Common myeloid progenitor, CD34-positive (primary cell): ENCODE results near the gene TBC1D22A.

Experiments used
- CTCF ChIA-PET: fragments of 350-600 bp; sonication (Branson Sonifier 250); formaldehyde crosslinking; loops from one replicate; lab custom pipeline; 2021; ENCODE audit warnings: antibody characterized with exemption; lab: Charles Lee
- POLR2A ChIA-PET: fragments of 350-600 bp; sonication (Branson Sonifier 250); formaldehyde crosslinking; loops from one replicate; lab custom pipeline; 2021; ENCODE audit warnings: antibody characterized with exemption; lab: Charles Lee
- DNase-seq, 3 donors: peaks; one replicate each; pipeline versions ENCODE4 v3.0.0 to v3.0.0-alpha.2; 2013
- H3K27ac ChIP-seq, 2 experiments: 1 replicate in 1 of 2; 2 replicates in 1 of 2; pipeline ENCODE4 v1.7.0; 2013; ENCODE audit warnings: inconsistent platforms in 2 of 2, low read length in 2 of 2, mild to moderate bottlenecking in 2 of 2, low read depth in 1 of 2, moderate library complexity in 1 of 2; ENCODE audit not compliant: severe bottlenecking in 2 of 2, insufficient read depth in 1 of 2, poor library complexity in 1 of 2
- H3K27me3 ChIP-seq, 5 experiments: replicated peaks in 2 of 5; 1 replicate in 3 of 5; 2 replicates in 2 of 5; pipeline versions ENCODE4 v1.6.1 to v1.7.0; 2013; ENCODE audit warnings: low read length in 4 of 5, mild to moderate bottlenecking in 2 of 5, moderate library complexity in 2 of 5, inconsistent platforms in 1 of 5; ENCODE audit not compliant: insufficient read depth in 5 of 5, control insufficient read depth in 4 of 5
- H3K36me3 ChIP-seq, 4 experiments: 1 replicate in 2 of 4; 2 replicates in 2 of 4; pipeline versions ENCODE4 v1.6.1 to v1.7.0; 2013; ENCODE audit warnings: low read length in 3 of 4, control low read depth in 1 of 4, mild to moderate bottlenecking in 1 of 4; ENCODE audit not compliant: control insufficient read depth in 4 of 4, insufficient read depth in 4 of 4
- H3K4me1 ChIP-seq, 4 experiments: 1 replicate in 3 of 4; 2 replicates in 1 of 4; pipeline versions ENCODE4 v1.6.1 to v1.7.1; 2013; ENCODE audit warnings: low read length in 3 of 4, mild to moderate bottlenecking in 3 of 4, control low read depth in 1 of 4, inconsistent platforms in 1 of 4, moderate library complexity in 1 of 4; ENCODE audit not compliant: control insufficient read depth in 4 of 4, insufficient read depth in 4 of 4; ENCODE audit errors: control extremely low read depth in 1 of 4
- H3K4me3 ChIP-seq, 7 experiments: 1 replicate in 4 of 7; 2 replicates in 3 of 7; pipeline versions ENCODE4 v1.5.1 to v1.7.0; 2013; ENCODE audit warnings: mild to moderate bottlenecking in 7 of 7, low read length in 6 of 7, moderate library complexity in 6 of 7, inconsistent platforms in 2 of 7, low read depth in 2 of 7, control low read depth in 1 of 7; ENCODE audit not compliant: insufficient read depth in 4 of 7, control insufficient read depth in 1 of 7; ENCODE audit errors: extremely low read depth in 1 of 7
- H3K9me3 ChIP-seq, 5 experiments: 1 replicate in 4 of 5; 2 replicates in 1 of 5; pipeline versions ENCODE4 v1.6.1 to v1.7.1; 2013; ENCODE audit warnings: low read length in 4 of 5, mild to moderate bottlenecking in 2 of 5, inconsistent platforms in 1 of 5, low read depth in 1 of 5, moderate library complexity in 1 of 5; ENCODE audit not compliant: control insufficient read depth in 4 of 5, insufficient read depth in 2 of 5; ENCODE audit errors: control extremely low read depth in 1 of 5
- WGBS: methylation state at CpG from one replicate; pipeline ENCODE4 v1.1.5; 2013; ENCODE audit not compliant: insufficient coverage; 5-methylcytosine and 5-hydroxymethylcytosine counted together

Gene TBC1D22A

DNA sequence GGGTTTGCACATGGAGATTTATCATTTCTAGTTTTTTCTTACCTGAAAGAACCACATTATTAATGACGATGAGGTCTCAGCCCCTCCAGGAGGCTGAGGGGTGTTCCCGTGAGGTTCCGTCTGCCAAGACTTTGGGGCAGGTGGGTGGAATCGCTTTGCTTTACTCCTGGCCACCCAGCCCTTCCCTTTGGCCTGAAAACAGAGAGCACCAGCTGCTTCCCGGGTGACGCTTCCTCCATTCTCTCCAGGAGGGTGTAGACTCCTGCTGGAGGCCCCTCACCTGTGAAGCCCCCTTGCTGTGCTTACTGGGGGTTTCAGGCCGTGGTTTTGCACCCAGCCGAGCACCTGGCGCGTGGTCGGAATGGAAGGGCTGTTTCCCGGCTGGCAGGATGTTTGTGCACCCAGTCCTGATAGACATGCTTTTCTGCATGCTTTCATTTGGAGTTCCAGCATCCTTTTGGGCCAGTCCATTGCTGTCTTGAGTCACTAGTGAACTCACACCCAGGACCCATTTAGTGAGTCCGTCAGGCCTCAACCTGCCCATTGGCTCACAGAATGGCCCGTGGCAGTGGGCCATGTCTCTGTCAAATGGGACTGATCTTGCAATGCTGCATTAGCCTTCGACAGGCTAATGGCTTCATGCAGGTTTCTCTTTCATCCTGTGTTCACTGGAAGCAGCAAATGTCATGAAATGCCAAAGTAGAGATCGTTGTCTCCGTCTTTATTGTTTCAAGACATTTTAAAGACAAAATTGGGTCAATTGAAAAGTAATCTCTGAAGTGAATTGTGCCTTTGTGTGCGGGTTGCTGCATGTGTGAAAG lies 360.8 kb downstream of the TBC1D22A start:
- H3K27me3 ChIP-seq = no peaks in the 10 kb centered on the region
- no peaks in the 10 kb centered on the region for H3K9me3 ChIP-seq
- POLR2A ChIA-PET = no interaction called here
- CTCF ChIA-PET = no interaction called here
- H3K4me1 ChIP-seq = no peaks in the 10 kb centered on the region
- no peaks in the 10 kb centered on the region for H3K36me3 ChIP-seq
- no peak overlapping the region for H3K4me3 ChIP-seq
- H3K27ac ChIP-seq = no peak overlapping the region
- DNase-seq = no peak
- WGBS = 93% methylated on average over 18 of the region's 18 CpGs

DNA sequence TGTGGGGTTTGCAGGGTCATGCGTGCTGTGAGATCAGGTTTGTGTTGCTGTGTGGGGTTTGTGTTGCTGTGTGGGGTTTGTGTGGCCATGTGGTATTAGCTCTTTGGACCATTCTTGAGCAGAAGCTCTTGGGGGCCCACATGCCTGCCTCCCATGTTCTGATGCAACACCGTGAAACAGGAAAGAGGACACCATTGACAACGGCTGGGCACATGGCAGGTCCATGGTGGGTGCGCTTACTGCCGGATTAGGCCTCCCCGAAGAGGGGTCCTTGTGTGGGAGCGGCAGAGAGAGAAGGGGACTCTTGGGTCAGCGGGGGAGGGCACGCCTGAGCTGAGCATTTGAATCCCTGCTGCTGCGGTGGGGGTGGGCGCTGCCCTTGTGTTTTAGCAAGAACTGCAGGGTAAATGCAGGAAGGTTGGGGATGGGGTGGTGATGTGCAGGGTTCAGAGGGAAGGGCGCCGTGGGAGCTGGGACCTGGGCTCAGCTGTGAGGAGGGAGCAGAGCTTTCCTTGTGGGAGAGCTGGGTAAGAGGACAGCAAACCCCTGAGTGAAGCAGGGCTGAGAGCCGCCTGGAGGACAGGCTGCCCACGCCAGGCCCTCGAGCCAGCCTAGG lies 361.5 kb downstream of the TBC1D22A start:
- Histone ChIP-seq H3K9me3 (no peaks in the 10 kb centered on the region), H3K27ac (no peak overlapping the region), H3K36me3 (peaks cover 0 to 5% (median 1%) of the 10 kb centered on the region in 4 experiments), H3K4me3 (no peak overlapping the region), H3K4me1 (no peaks in the 10 kb centered on the region), H3K27me3 (no peaks in the 10 kb centered on the region)
- DNase-seq = no peak
- ChIA-PET POLR2A (no interaction called here), CTCF (no interaction called here)
- 98% methylated on average over 15 of the region's 16 CpGs for WGBS

DNA sequence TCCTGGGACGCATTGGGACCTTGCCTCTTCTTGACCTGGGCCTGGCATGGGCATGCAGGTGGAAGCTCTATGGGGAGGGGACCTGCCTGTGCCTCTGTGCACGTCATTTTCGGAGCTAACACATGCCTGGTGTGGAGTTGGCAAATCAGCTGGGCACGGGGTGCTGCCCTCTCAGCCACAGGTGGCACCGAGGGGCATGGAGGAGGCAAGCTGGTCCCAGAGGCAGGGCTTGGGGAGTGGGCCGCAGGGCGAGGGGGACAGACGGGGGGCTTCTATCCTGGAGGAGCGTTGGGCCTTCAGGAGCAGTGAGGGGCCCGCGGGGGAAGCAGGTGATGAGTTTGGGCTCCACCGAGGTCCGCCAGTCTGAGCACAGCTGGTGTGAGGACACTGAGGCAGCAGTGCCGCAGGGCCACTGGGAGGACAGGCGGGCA lies 362.0 kb downstream of the TBC1D22A start:
- ChIA-PET CTCF (no interaction called here), POLR2A (no interaction called here)
- H3K27me3 ChIP-seq = no peaks in the 10 kb centered on the region
- H3K36me3 ChIP-seq = peaks cover 0 to 5% (median 1%) of the 10 kb centered on the region in 4 experiments
- no peak for DNase-seq
- no peak overlapping the region for H3K27ac ChIP-seq
- H3K4me1 ChIP-seq = no peaks in the 10 kb centered on the region
- WGBS = 96% methylated on average over 15 of the region's 15 CpGs
- H3K4me3 ChIP-seq = no peak overlapping the region
- no peaks in the 10 kb centered on the region for H3K9me3 ChIP-seq

DNA sequence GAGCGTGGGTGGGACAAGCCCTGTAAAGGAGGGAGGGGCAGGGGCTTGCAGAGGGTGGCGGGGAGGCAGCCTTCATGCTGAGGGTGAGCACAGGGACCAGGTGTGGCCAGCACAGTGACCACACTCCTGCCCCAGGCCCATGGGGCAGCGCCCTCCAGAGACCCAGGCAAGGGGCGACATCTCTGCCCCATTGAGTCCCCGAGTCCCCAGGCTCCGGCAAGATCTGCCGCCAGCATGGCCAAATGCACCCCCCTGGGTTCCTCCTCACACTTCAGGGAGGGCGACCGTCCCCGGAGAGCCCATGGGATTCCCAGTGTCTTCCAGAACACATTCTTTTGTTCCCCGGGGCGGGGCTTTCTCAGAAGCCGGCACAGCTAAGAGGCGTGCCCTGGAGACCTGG lies 362.5 kb downstream of the TBC1D22A start:
- no peak for DNase-seq
- H3K27ac ChIP-seq = no peak overlapping the region
- H3K9me3 ChIP-seq = no peaks in the 10 kb centered on the region
- peaks cover 0 to 5% (median 1%) of the 10 kb centered on the region in 4 experiments for H3K36me3 ChIP-seq
- no peaks in the 10 kb centered on the region for H3K4me1 ChIP-seq
- ChIA-PET CTCF (no interaction called here), POLR2A (no interaction called here)
- no peaks in the 10 kb centered on the region for H3K27me3 ChIP-seq
- no peak overlapping the region for H3K4me3 ChIP-seq
- WGBS = 97% methylated on average over 13 of the region's 14 CpGs

DNA sequence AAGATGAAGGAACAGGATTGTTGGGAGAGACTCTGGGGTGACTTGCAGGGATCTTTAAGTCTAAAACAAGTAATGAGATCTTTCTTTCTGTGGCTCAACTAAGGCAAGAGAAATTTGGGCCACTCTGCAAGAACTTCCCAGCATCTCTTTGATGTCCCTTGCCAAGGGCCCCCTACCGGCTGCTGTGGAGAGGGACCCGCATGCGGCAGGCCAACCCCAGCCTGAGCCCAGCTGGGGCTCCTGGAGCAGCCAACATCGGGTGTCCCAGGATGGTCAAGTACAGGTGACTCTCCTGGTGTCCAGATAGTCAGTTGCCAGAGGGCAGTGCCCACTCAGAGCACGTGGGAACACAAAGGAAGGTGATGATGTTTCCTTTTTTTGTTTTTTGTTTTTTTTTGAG lies 363.2 kb downstream of the TBC1D22A start:
- CTCF ChIA-PET = no interaction called here
- no peak for DNase-seq
- Histone ChIP-seq H3K9me3 (no peaks in the 10 kb centered on the region), H3K4me3 (no peak overlapping the region), H3K27me3 (no peaks in the 10 kb centered on the region), H3K36me3 (peaks cover 0 to 5% (median 1%) of the 10 kb centered on the region in 4 experiments), H3K4me1 (no peaks in the 10 kb centered on the region), H3K27ac (no peak overlapping the region)
- POLR2A ChIA-PET = no interaction called here
- 79% methylated on average over 5 of the region's 5 CpGs for WGBS

DNA sequence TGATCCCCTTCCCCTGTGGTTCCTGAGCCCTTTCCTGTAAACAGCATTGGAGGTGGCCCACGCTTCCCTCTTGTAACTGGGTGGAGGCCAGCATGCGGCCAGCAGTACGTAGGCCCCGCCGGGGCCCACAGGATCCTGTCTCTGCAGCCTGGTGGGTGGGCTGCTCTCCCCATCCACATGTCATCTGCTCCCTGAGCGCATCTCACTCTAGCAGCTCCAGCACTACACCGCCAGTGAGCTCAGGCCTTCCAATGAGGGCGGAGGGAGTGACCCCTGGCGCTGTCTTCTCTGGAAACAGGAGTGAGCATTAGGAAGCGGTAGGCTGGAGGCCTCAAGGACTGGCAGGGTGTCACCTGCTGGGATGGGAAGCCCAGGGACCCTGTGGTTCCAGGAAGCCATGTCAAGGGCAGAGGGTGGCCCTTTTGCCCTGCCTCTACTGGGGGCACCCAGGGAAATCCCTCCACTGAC lies 363.9 kb downstream of the TBC1D22A start:
- Histone ChIP-seq H3K36me3 (peaks cover 0 to 5% (median 1%) of the 10 kb centered on the region in 4 experiments), H3K27me3 (no peaks in the 10 kb centered on the region), H3K4me3 (no peak overlapping the region), H3K27ac (no peak overlapping the region), H3K9me3 (no peaks in the 10 kb centered on the region), H3K4me1 (no peaks in the 10 kb centered on the region)
- CTCF ChIA-PET = no interaction called here
- no peak for DNase-seq
- WGBS = 89% methylated on average over 10 of the region's 10 CpGs
- POLR2A ChIA-PET = no interaction called here

DNA sequence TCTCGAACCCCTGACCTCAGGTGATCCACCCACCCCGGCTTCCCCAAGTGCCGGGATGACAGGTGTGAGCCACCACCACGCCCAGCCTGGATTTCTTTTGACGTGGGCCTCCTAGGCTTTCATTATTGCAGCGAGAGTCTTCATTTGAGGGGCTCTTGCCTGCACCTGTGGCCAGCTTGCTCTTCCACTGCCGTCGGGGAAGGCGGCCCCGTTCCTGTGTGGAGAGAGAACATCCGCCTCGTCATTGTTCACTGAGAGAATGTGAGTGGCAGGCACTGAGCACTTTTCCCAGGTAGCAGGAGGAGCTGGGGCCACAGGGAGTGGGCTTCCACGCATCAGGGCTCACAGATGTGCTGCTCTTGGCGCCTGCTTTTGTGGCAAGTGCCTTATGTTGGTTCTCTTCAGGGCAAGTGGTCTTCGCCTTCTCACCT lies 365.0 kb downstream of the TBC1D22A start:
- CTCF ChIA-PET = no interaction called here
- WGBS = 97% methylated on average over 14 of the region's 15 CpGs
- no peaks in the 10 kb centered on the region for H3K4me1 ChIP-seq
- no peak for DNase-seq
- peaks cover 0 to 5% (median 1%) of the 10 kb centered on the region in 4 experiments for H3K36me3 ChIP-seq
- H3K9me3 ChIP-seq = no peaks in the 10 kb centered on the region
- H3K27ac ChIP-seq = no peak overlapping the region
- no peaks in the 10 kb centered on the region for H3K27me3 ChIP-seq
- POLR2A ChIA-PET = no interaction called here
- H3K4me3 ChIP-seq = no peak overlapping the region
